HG02763 (cell line): Measurements from ENCODE around the gene ADGB.
"Not testable (repeated sequence)": the region's sequence is repeated elsewhere in the genome, so short reads cannot be mapped to it uniquely, and the experiment has no call there.

Experiments
- ATAC-seq: cut with Tn5 transposase; IDR thresholded peaks from one replicate; pipeline ENCODE4 v1.9.1; 2021; ENCODE audit warnings: mild to moderate bottlenecking, moderate library complexity; ENCODE audit not compliant: unreplicated experiment

Gene ADGB

DNA sequence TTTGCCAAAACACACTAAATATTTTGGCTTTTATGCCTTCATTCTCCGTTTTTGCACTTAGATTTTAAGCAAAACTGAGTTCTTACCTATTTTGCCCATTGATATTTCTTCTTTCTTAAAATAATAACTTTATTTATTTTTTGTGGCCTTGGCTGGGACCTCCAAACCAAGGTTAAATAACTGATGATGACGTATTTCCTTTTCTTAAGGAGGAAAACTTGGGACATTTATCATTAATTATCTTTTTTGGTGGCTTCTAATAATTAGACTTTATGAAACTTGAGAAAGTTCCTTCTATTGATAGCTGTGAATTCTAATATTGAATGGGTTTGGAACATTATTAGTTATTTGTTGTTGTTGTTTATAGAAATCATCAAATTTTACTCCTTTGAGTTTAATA, 154.5 kb downstream of the ADGB start:
- ATAC-seq = no peak

DNA sequence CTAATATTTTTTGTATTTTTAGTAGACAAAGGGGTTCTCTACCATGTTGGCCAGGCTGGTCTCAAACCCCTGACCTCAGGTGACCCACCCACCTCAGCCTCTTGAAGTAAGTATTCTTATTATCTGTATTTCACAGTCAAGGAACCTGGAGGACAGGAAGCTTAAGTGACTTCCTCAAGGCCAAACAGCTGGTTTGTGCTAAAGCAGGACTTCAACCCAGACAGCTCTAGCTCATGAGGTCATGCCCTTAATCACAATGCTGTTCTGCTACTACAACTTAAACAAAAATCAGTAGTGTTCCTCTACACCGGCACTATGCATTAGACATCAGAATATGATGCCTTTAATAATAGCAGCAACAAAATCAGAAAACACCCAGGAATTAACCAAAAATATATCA, 168.9 kb downstream of the ADGB start:
- no peak for ATAC-seq

DNA sequence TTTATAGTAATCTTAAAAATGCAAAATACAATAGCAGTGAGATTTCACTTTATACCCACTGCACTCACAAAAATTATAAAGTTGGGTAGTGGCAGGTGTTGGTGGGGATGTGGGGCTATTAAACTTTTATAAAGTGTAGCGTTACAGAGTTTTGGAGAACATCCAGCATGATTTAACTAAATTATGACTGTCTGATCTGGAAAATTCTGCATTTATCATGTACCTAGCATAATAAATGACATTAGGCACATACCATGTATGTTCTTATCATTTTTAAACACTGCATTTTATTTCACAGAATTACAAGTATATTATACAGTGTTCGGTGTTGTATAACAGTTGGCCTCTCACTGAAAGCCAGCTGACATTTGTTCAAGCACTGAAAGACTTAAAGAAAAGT, 169.9 kb downstream of the ADGB start:
- no peak for ATAC-seq

DNA sequence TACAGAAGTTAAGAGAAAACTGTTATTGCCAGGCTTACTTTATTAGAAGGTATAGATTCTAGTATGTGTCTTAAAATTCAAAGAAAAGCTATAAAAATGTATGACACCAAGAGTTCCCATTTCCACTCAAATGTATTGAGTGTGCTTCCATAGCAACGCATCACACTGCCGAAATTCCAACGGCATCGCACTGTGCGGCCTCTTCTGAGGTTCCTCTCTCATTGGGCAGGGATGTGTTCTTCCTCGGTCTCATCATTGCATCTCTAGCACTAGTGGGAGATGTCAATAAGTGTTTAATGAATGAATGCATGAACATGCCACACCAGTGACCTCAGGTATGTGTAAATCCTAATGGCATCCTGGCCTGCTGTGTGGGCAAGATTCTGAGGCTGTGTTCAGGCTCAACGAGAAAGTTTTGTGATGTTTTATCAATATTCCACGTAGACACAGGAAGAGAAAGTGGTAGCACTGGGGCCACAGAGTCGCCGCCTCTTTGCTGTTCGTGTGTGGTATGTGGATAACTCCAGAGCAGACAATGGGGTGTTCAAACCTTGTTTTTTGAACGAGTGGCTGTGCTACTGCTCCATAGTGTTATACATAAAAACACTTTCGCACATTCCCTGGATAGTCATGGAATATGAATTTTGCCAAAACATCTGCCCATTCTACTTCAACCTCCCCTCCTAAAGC, 171.6 kb downstream of the ADGB start:
- no peak for ATAC-seq

DNA sequence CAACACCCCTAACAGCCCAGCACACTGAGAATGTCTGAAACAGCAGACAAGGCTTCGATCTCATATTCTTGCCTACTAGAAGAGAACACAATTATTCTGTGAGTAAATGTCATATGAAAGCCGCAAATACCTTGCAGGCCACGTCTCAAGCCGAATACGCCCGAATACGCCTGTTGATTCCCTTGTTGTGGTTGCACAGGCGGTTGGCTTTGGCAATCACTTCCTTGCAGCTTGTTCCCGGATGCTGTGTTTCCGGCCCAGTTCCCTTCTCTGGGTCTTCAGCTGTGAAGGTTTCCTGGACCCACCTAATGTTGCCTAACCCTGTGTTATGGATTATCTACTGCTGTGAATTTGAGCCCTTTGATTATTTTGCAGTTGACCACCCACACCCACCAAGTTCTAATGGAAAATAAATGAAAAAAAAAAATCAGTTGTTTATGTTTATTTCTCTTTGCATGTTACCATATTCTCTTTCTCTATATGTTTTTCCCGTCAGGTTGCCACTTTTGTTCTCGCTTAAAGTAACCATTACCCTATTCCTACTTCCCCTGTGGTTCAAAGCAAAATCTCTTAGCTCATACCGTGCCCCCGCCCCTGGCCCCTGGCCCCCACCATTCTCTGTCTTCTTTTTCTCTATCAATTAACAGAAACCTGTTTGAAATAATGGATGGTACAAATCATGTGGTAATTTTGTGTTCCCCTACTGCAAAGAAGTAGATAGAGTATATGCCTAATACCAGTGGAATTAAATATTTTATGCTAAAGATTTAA, 172.4 kb downstream of the ADGB start:
- ATAC-seq = no peak

GRCh38 chr6:146775220-146775619, 176.4 kb downstream of the ADGB start:
- no peak for ATAC-seq

DNA sequence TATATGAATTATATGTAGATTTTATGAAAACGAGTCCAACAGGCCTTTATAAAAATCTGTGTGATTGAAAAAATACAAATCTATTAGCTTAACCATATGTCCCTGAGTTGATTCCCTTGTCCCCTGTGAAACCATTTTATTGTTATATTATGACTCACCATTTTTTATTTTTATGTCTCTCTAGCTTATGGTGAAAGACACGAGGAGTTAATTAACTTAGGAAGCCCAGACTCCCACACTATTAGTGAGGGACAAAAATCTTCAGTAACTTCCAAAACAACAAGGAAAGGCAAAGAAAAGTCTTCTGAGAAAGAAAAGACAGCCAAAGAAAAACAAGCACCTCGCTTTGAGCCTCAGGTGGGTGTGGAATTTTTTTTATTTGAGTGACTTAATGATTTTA, 183.1 kb downstream of the ADGB start:
- ATAC-seq = no peak

DNA sequence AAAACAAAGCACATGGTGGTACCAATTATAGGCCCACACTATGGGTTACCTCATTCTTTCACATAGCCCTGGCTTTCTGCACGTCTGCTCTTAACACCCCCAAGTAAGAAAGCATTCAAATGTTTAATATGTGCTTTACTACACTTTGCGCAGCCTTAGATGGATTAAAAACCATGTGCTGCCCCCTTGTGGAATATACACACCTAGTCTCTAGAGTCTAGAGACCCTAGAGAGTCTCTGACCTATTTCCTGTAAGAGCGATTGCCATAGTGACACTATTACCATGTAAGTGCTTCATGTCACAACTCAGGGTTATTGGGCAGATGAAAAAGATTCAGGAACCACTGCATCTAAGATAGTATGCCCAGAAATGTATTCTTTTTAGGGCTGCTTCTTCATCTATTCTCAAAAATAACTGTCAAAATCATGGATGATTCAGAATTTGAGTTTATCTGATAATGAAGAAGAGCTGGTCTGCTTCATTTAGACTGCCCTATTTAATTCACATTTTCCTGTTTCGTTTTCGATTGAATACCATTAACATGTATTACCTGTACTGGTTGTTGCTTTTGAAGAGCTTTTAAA, 186.3 kb downstream of the ADGB start:
- peak; percentile 90 for ATAC-seq

GRCh38 chr6:146787876-146788508, 189.2 kb downstream of the ADGB start:
- ATAC-seq = no peak

DNA sequence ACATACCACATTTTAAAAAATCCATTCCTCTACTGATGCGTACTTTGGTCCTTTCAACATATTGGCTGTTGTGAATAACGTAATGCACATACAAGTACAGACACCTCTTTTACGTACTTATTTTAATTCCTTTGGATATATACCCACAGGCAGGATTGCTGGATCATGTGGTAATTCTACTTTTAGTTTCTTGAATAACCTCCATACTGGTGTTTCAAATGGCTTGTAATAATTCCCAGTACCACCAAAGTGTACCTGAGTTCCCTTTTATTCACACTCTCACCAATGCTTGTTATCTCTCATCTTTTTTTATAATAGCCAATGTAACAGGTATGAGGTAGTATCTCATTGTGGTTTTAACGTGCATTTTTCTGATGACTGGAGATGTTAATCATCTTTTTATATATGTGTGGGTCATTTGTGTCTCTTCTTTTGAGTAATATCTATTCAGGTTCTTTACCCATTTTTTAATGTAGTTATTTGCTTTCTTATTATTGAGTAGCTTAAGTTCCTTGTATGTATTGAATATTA, 191.9 kb downstream of the ADGB start:
- no peak for ATAC-seq

- no peak for ATAC-seq
Observed at GRCh38 chr6:146791930-146792329, 193.2 kb downstream of the ADGB start.

DNA sequence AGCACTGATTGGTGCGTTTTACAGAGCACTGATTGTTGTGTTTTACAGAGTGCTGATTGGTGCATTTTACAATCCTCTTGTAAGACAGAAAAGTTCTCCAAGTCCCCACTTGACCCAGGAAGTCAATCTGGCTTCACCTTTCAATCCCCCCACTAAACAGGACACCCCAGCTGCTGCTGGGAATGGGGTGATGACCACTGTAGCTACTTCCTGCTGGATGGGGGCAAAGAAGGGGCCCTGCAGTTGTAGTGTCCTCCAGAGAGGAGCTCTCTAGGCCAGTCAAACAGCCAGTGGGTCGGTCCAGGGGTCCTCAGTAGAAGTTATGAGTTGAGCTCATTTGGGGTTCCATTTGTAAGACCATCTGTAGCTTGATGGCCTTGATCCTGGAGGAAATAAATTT, 194.4 kb downstream of the ADGB start:
- not testable (repeated sequence) for ATAC-seq

DNA sequence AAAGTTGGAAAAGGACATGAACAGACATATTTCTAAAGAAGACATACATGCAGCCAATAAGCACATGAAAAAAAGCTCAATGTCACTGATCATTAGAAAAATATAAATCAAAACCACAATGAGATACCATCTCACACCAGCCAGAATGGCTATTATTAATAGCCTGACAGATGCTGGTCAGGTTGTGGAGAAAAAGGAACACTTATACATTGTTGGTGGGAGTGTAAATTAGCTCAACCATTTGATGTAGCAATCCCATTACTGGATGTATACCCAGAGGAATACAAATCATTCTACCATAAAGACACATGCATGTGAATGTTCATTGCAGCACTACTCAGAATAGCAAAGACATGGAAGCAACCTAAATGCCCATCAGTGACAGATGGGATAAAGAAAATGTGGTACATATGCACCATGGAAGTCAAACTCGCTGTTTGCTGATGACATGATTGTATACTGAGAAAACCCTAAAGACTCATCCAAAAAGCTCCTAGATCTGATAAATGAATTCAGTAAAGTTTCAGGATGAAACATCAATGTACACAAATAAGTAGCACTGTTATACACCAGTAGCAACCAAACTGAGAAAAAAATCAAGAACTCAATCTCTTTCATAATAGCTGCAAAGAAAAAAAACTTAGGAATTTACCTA, 196.8 kb downstream of the ADGB start:
- ATAC-seq = no peak

- not testable (repeated sequence) for ATAC-seq
Observed at GRCh38 chr6:146803167-146803566, 204.4 kb downstream of the ADGB start.

GRCh38 chr6:146803601-146804000, 204.8 kb downstream of the ADGB start:
- no peak for ATAC-seq

DNA sequence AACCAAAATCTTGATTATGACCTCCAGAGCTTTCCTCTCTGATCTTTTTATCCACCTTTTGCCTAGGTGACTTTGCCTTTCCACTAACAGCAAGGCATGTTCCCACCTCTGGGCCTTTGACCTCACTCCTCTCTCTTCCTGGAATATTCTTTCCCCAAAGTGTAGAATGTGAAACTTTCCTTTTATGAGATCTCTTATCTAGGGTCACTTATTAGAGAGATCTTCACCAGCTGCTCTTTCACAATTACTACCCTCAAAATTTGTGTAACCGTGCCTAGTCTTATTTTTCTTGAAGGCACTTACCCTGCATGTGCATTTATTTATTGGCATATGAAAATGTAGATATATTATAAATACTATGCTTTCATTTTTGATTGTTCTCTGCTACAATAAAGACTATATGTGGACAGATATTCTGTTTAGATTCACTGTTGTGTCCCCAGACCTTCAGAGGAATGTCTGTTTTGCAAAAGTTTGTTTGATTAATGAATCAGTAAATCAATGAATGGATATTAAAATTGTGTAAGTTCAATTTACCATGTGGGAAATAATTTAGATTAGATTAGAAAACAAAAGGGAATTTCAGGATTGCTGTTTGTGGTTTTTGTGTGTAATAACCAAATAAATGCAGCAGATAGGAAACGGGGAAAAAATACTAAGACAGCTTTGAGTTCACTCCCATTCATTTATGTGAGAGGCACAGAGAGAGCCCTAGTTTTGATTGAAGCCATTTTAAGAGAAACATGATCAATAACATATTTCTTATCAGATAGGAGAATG, 207.0 kb downstream of the ADGB start:
- no peak for ATAC-seq

- not testable (repeated sequence) for ATAC-seq
Observed at GRCh38 chr6:146809014-146809413, 210.2 kb downstream of the ADGB start.

- ATAC-seq = not testable (repeated sequence)
Observed at GRCh38 chr6:146812811-146813321, 214.1 kb downstream of the ADGB start.

DNA sequence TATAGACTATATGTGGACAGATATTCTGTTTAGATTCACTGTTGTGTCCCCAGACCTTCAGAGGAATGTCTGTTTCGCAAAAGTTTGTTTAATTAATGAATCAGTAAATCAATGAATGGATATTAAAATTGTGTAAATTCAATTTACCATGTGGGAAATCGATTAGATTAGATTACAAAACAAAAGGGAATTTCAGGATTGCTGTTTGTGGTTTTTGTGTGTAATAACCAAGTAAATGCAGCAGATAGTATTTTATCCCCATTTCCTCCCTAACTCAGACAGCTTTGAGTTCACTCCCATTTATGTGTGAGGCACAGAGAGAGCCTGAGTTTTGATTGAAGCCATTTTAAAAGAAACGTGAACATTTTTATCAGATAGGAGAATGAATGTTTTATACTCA, 214.8 kb downstream of the ADGB start:
- ATAC-seq = no peak
